ENCODE data around the gene PFKFB1. TPM values are rescaled to one million over a fixed set of nuclear protein-coding genes. Genes with fewer than 3 reads are reported as not detected.

PFKFB1 gene
- total and polyA plus RNA-seq, 11 donors = 0.11 to 1.2 (median 0.24) TPM; not detected in 3

- H3K27me3 ChIP-seq = peaks cover 0 to 6% (median 0%) of the 10 kb centered on the region in 9 donors
- intact Hi-C loops (cut with DNase I) = no loop called here
- no peaks in the 10 kb centered on the region for H3K36me3 ChIP-seq
- H3K4me3 ChIP-seq = peak overlapping the region; percentile 17 to 67 (median 51)
- H3K9me3 ChIP-seq = no peaks in the 10 kb centered on the region
- TF ChIP-seq CTCF (IDR thresholded peaks at IDR 0.05) (no peak), POLR2A (IDR thresholded peaks at IDR 0.05) (no peak)
- ATAC-seq (peak; percentile 65 to 89 (median 78)), DNase-seq (peak; percentile 51 to 75 (median 69))
- 0 to 41% (median 19%) methylated on average over 29 of the region's 29 CpGs for WGBS, 4 donors
- peaks cover 0 to 5% (median 0%) of the 10 kb centered on the region in 12 donors for H3K4me1 ChIP-seq
- peak overlapping the region in 2 of 12 donors; percentile 5 to 13 for H3K27ac ChIP-seq
Observed at GRCh38 chrX:54921427-54922021, 72.5 kb downstream of the PFKFB1 start.

- intact Hi-C loops (cut with DNase I) = no loop called here
- no peak for TF ChIP-seq CTCF (IDR thresholded peaks at IDR 0.05)
- no peak for TF ChIP-seq POLR2A (IDR thresholded peaks at IDR 0.05)
- ATAC-seq (peak in 1 of 4 donors; percentile 51), DNase-seq (no peak)
- no peaks in the 10 kb centered on the region for H3K9me3 ChIP-seq
- WGBS, 4 donors = 1 to 40% (median 19%) methylated on average over 29 of the region's 29 CpGs
- H3K27ac ChIP-seq = peak within 1 kb of the TSS in 2 of 12 donors; percentile 5 to 13
- H3K4me3 ChIP-seq = peak within 1 kb of the TSS; percentile 17 to 67 (median 51)
- no peaks in the 10 kb centered on the region for H3K36me3 ChIP-seq
- peaks cover 0 to 5% (median 0%) of the 10 kb centered on the region in 12 donors for H3K4me1 ChIP-seq
- peaks cover 0 to 6% (median 0%) of the 10 kb centered on the region in 9 donors for H3K27me3 ChIP-seq
Observed at GRCh38 chrX:54920610-54921426, 73.2 kb downstream of the PFKFB1 start, which contains the start of gene TRO. Gene TRO (plus strand): TSS chrX:54920824. CDS start chrX:54922247, 1,423 bp downstream.

- TF ChIP-seq POLR2A (IDR thresholded peaks at IDR 0.05) (no peak), CTCF (IDR thresholded peaks at IDR 0.05) (no peak)
- Histone ChIP-seq H3K27me3 (no peaks in the 10 kb centered on the region), H3K4me1 (no peaks in the 10 kb centered on the region), H3K36me3 (no peaks in the 10 kb centered on the region), H3K9me3 (peaks cover 0 to 11% (median 3%) of the 10 kb centered on the region in 12 donors), H3K27ac (no peak overlapping the region), H3K4me3 (no peak overlapping the region)
- ATAC-seq (no peak), DNase-seq (no peak)
- intact Hi-C loops (cut with DNase I) = no loop called here
Observed at GRCh38 chrX:54909941-54910340, 84.0 kb downstream of the PFKFB1 start.

- Histone ChIP-seq H3K4me3 (no peak overlapping the region), H3K27ac (no peak overlapping the region), H3K4me1 (no peaks in the 10 kb centered on the region), H3K36me3 (no peaks in the 10 kb centered on the region), H3K9me3 (peaks cover 0 to 30% (median 0%) of the 10 kb centered on the region in 12 donors), H3K27me3 (peaks cover 0 to 20% (median 0%) of the 10 kb centered on the region in 9 donors)
- intact Hi-C loops (cut with DNase I) = loop anchor here in 6 of 10 donors (5.0 to 10.0 kb wide), 4 partner anchors 61 to 168 kb away; no protein-coding TSS in a partner anchor
- WGBS, 4 donors = 44 to 67% (median 58%) methylated on average over 1 of the region's 1 CpG; no CpG with 5 or more reads in 1 of the 4 donors
- TF ChIP-seq CTCF (IDR thresholded peaks at IDR 0.05) (no peak), POLR2A (IDR thresholded peaks at IDR 0.05) (no peak)
- ATAC-seq = no peak
- DNase-seq = no peak
Observed at GRCh38 chrX:54894159-54894558, 99.8 kb downstream of the PFKFB1 start.
